ENCODE data around the gene GLUL.
A peak's percentile ranks its signal among the peaks of the same experiment; 100 is the strongest.

GLUL gene

GRCh38 chr1:182426442-182427430 lies 35.1 kb upstream of the GLUL start:
- no peak for DNase-seq (ENCODE audit: low read depth)
- TF ChIP-seq MYC (IDR thresholded peaks at IDR 0.05; ENCODE audit: low read depth, low read length) (no peak), CTCF (IDR thresholded peaks at IDR 0.05; ENCODE audit: low read depth, low read length) (no peak), MAX (IDR thresholded peaks at IDR 0.05; ENCODE audit: low read depth, low read length) (no peak), POLR2A (IDR thresholded peaks at IDR 0.05; ENCODE audit: extremely low read depth, insufficient read length) (no peak)
- no peak overlapping the region for H3K4me3 ChIP-seq (ENCODE audit: low read depth, low read length)

- no peak overlapping the region for H3K4me3 ChIP-seq (ENCODE audit: low read depth, low read length)
- peak; percentile 61 for DNase-seq (ENCODE audit: low read depth)
- TF ChIP-seq MAX (IDR thresholded peaks at IDR 0.05; ENCODE audit: low read depth, low read length), result no peak
- no peak for TF ChIP-seq MYC (IDR thresholded peaks at IDR 0.05; ENCODE audit: low read depth, low read length)
- TF ChIP-seq CTCF (IDR thresholded peaks at IDR 0.05; ENCODE audit: low read depth, low read length), result no peak
- no peak for TF ChIP-seq POLR2A (IDR thresholded peaks at IDR 0.05; ENCODE audit: extremely low read depth, insufficient read length)
Observed at GRCh38 chr1:182415789-182416188, 24.2 kb upstream of the GLUL start.

DNA sequence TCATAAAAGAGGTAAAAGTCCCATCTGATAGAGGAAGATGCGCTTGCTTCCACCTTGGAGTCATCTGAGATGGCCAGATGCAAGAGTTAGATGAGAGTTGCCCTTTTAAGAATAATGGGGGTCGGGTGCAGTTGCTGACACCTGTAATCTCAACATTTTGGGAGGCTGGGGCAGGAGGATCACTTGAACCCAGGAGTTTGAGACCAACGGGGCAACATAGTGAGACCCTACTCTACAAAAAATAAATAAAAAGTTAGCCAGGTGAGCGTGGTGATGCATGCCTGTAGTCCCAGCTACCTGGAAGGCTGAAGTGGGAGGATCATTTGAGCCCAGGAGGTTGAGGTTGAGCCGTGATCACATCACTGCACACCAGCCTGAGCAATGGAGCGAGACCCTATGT lies 22.4 kb upstream of the GLUL start:
- DNase-seq (ENCODE audit: low read depth), result no peak
- TF ChIP-seq CTCF (IDR thresholded peaks at IDR 0.05; ENCODE audit: low read depth, low read length) (no peak), MYC (IDR thresholded peaks at IDR 0.05; ENCODE audit: low read depth, low read length) (no peak), MAX (IDR thresholded peaks at IDR 0.05; ENCODE audit: low read depth, low read length) (no peak), POLR2A (IDR thresholded peaks at IDR 0.05; ENCODE audit: extremely low read depth, insufficient read length) (no peak)
- H3K4me3 ChIP-seq (ENCODE audit: low read depth, low read length), result no peak overlapping the region

- TF ChIP-seq MAX (IDR thresholded peaks at IDR 0.05; ENCODE audit: low read depth, low read length) (no peak), MYC (IDR thresholded peaks at IDR 0.05; ENCODE audit: low read depth, low read length) (no peak), POLR2A (IDR thresholded peaks at IDR 0.05; ENCODE audit: extremely low read depth, insufficient read length) (no peak), CTCF (IDR thresholded peaks at IDR 0.05; ENCODE audit: low read depth, low read length) (no peak)
- H3K4me3 ChIP-seq (ENCODE audit: low read depth, low read length), result no peak overlapping the region
- no peak for DNase-seq (ENCODE audit: low read depth)
Observed at GRCh38 chr1:182413486-182413885, 21.9 kb upstream of the GLUL start.

DNA sequence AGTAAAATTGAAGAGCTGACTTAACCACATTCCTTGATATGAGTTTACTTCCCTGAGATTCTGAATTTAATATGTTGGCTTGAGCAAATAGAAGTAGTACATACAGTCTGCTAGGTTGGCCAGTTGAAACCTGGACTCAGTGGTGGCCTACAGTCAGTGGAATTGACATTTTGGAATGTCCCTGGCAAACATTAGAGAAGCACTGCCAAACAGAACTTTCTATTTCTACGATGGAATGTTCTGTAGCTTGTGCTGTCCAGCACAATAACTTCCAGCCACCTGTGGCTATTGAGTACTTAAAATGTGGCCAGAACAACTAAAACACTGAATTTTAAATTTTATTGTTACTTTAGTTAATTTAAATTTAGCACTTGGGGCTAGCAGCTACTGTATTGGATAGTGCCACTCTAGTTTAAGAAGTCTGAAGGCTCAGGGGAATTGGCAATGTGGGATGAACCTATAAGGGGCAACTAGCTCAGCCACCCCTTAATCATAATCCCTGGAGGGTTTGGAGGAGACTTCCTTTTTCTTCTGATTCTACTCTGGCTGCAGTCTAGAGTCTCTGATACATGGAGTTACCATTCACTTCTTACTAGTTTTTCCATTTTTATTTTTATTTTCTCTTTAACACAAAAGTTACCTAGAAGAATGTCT lies 19.2 kb upstream of the GLUL start:
- TF ChIP-seq CTCF (IDR thresholded peaks at IDR 0.05; ENCODE audit: low read depth, low read length) (no peak), MAX (IDR thresholded peaks at IDR 0.05; ENCODE audit: low read depth, low read length) (no peak), MYC (IDR thresholded peaks at IDR 0.05; ENCODE audit: low read depth, low read length) (no peak), POLR2A (IDR thresholded peaks at IDR 0.05; ENCODE audit: extremely low read depth, insufficient read length) (no peak)
- H3K4me3 ChIP-seq (ENCODE audit: low read depth, low read length), result no peak overlapping the region
- peak; percentile 79 for DNase-seq (ENCODE audit: low read depth)
